SK-N-MC (cell line): ENCODE data around the gene SPAG4.

Experiments used
- EZH2 ChIP-seq: fragments of 200-600 bp; sonication (generic); IDR thresholded peaks from one replicate; pipeline ENCODE4 v1.6.1; 2017; ENCODE audit warnings: antibody characterized with exemption
- POLR2AphosphoS5 ChIP-seq: IDR thresholded peaks from 2 replicates; pipeline ENCODE4 v1.6.1; 2012; ENCODE audit warnings: mild to moderate bottlenecking, low read depth, low read length, borderline replicate concordance

DNA sequence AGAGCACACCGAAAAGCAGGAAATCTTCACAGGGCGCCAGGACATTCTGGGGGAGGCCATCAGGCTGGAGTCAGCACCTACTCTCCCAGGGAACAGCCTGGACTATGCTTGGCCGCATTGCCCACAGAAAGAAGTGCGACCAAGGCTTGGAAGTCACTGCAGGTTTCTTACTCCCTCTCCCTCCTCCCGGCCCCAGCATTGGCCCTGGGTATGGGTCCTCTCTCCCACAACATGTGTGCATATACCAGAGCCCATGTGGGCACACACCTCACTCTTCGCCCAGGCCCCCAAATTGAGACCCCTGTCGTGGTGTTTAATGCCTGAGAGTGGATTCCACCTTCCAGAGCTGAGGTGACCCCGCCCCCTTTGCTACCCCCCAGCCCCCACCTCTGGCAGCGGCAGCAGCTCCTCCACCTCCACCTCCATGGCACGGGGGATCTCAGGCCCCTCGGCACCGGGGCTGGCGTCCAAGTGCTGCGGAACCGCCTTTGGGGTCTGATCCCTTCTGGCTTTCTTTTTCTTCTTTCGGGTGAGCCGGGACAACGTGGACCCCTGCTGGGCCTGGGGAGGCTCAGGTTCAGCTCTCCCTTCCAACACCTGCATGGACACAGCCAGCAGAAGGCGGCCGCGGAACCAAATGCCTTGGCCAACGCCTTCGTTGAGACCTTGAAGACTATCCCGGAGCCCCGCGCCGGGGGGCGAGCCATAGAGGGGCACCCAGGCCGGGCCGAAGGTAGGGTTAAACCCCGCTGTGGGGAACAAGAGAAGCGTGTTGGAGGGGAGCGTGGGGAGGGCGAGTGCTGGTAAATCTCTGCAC lies 15.2 kb upstream of the SPAG4 start:
- TF ChIP-seq POLR2AphosphoS5 (no peak), EZH2 (no peak)
